B cell (primary cell): Measurements from ENCODE around the gene CCR5.

Source experiments
- EZH2 ChIP-seq: IDR thresholded peaks from 2 replicates; pipeline ENCODE4 v1.6.1; 2012; ENCODE audit warnings: borderline replicate concordance, low read depth, mild to moderate bottlenecking, moderate library complexity, low read length; ENCODE audit not compliant: insufficient read depth, poor library complexity, severe bottlenecking
- TF ChIP-seq, protein P1 (sequence below): fragments of 200-600 bp; IDR thresholded peaks from one replicate; pipeline ENCODE4 v1.8.0; 2022; ENCODE audit warnings: antibody characterized with exemption, mild to moderate bottlenecking

DNA sequence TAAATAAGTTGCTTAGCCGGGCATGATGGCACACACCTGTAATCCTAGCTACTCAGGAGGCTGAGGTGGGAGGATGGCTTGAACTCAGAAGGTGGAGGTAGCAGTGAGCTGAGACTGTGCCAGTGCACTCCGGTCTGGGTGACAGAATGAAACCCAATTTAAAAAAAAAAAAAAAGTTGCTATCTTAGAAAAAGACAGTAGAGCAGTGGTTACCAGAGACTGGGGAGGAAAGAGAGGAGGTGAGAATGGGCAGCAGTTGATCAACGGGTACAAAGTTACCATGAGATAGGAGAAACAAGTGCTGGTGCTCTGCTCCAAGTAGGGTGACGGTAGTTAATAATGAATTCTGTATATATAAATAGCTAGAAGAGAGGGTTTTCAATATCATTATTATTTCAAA lies 17.7 kb upstream of the CCR5 start:
- TF ChIP-seq, protein P1, sequence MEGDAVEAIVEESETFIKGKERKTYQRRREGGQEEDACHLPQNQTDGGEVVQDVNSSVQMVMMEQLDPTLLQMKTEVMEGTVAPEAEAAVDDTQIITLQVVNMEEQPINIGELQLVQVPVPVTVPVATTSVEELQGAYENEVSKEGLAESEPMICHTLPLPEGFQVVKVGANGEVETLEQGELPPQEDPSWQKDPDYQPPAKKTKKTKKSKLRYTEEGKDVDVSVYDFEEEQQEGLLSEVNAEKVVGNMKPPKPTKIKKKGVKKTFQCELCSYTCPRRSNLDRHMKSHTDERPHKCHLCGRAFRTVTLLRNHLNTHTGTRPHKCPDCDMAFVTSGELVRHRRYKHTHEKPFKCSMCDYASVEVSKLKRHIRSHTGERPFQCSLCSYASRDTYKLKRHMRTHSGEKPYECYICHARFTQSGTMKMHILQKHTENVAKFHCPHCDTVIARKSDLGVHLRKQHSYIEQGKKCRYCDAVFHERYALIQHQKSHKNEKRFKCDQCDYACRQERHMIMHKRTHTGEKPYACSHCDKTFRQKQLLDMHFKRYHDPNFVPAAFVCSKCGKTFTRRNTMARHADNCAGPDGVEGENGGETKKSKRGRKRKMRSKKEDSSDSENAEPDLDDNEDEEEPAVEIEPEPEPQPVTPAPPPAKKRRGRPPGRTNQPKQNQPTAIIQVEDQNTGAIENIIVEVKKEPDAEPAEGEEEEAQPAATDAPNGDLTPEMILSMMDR, result no peak
- TF ChIP-seq EZH2, result no peak
